ENCODE results near the gene CABP2. TPM values are rescaled to one million over a fixed set of nuclear protein-coding genes. Genes with fewer than 3 reads are reported as not detected.

Gene CABP2
- total and polyA plus RNA-seq, 2 donors (not counting 1 experiment from before 2014, with no cell fraction given), result not detected

DNA sequence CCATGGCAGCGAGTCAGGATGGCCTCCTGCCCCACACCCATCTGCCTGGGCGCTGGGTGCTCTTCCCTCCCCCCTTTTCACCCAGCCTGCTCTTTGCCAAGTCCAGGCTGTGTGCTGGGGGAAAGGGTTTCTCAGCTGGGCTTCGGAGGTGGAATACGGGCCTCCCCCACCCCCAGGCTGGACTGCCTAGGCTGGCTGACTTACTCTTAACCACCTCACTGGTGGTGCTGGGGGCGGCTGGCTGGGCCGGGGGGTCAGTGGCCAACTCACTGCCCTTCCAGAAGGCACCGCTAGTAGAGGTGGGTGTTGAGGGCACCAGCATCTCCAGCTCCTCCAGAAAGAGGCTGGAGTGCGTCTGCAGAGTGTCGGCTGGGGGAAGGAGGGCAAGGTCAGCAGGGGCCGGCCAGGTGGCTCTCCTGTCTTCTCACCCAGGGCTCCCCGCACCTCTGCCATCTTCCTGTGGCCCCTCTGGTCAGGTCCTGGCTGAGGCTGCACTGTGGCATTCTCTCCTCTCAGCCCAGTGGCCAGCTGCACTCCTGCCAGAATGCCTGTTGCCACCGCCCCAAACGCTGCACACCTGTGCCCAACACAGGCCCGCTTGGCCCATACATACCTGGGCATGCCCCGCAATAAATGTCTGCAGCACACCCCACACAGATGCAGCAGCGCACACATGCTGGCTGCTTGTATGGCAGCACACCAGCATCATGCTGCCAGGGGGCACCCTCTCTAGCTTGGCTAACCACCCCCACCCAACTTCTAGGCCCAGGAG is 27.8 kb downstream of the CABP2 start:
- H3K79me2 ChIP-seq (ENCODE audit: control insufficient read depth, insufficient read depth, low read length), result no peaks in the 10 kb centered on the region
- DNase-seq (ENCODE audit: low read depth in 2 of 2), result no peak
- no peak overlapping the region for H3K27ac ChIP-seq (ENCODE audit: insufficient read depth, low read length)
- no peak overlapping the region for H3K9ac ChIP-seq (ENCODE audit: insufficient read depth, low read length)
- TF ChIP-seq, protein P1, sequence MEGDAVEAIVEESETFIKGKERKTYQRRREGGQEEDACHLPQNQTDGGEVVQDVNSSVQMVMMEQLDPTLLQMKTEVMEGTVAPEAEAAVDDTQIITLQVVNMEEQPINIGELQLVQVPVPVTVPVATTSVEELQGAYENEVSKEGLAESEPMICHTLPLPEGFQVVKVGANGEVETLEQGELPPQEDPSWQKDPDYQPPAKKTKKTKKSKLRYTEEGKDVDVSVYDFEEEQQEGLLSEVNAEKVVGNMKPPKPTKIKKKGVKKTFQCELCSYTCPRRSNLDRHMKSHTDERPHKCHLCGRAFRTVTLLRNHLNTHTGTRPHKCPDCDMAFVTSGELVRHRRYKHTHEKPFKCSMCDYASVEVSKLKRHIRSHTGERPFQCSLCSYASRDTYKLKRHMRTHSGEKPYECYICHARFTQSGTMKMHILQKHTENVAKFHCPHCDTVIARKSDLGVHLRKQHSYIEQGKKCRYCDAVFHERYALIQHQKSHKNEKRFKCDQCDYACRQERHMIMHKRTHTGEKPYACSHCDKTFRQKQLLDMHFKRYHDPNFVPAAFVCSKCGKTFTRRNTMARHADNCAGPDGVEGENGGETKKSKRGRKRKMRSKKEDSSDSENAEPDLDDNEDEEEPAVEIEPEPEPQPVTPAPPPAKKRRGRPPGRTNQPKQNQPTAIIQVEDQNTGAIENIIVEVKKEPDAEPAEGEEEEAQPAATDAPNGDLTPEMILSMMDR (conservative IDR thresholded peaks at IDR 0.05 in 1 of 2, IDR thresholded peaks at IDR 0.05 in 1 of 2; ENCODE audit: low read depth in 1 of 2, low read length in 2 of 2), result no peak
- TF ChIP-seq EZH2 (IDR thresholded peaks at IDR 0.05; ENCODE audit: low read length, missing control alignments), result no peak
- H3K9me3 ChIP-seq (ENCODE audit: control insufficient read depth, insufficient read depth, low read depth, low read length), result no peaks in the 10 kb centered on the region
- no peaks in the 10 kb centered on the region for H4K20me1 ChIP-seq (ENCODE audit: control insufficient read depth, extremely low read depth, insufficient read depth, low read length)
- peaks cover 9% of the 10 kb centered on the region for H3K36me3 ChIP-seq (ENCODE audit: control insufficient read depth, insufficient read depth, low read length)
- H3K4me3 ChIP-seq (replicated peaks in 1 of 4; ENCODE audit: control extremely low read depth in 1 of 4, insufficient read depth in 1 of 4, low read depth in 3 of 4, low read length in 4 of 4), result no peak overlapping the region
- no peak overlapping the region for H3K4me2 ChIP-seq (ENCODE audit: extremely low read depth, insufficient read depth, low read length)
- no peaks in the 10 kb centered on the region for H3K27me3 ChIP-seq (ENCODE audit: control insufficient read depth, insufficient read depth, low read length)
- no peaks in the 10 kb centered on the region for H3K4me1 ChIP-seq (ENCODE audit: control insufficient read depth, extremely low read depth, insufficient read depth, low read length)
- no peak overlapping the region for H2AFZ ChIP-seq (ENCODE audit: low read length)

DNA sequence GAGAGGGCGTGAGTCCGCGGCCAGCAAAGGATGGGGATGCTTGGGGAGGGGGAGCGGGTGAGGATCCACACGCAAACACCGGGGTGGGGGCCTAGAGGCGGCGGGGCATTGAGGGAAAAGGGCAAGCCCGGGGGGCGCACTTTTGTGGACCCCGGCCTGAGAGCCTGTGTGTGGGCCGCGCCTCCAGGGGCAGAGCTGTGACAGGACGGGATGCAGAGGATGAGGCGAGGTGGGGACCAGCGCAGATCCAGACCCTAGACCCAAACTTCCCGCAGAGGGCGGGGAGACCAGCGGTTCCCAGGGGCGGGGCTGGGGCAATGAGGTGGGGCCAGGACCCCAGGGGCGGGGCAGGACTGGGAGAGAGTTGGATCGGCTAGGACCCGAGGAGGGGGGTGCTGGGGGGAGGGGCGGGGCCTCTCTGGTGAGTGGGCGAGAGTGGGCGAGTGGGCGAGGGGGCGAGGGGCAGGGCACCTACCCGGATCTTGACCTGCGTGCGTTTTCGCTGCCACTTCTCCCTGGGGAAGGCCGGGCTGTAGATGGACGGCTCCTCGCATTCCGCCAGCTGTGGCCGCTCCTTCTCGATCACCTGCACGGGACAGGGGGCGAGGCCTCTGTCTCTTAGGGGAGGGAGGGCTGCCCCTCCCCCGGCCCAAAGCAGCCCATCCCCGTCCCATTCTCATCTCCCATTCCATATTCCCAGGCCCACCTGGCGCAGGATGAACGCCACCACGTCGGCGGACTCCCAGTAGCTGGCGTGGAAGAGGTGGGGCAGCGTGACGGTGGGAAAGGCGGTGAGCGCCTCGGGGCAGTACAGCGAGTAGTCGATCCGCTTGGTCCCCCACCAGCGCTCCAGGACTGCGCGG is 28.6 kb downstream of the CABP2 start:
- Histone ChIP-seq H2AFZ (ENCODE audit: low read length) (no peak overlapping the region), H3K27ac (ENCODE audit: insufficient read depth, low read length) (no peak overlapping the region), H3K4me1 (ENCODE audit: control insufficient read depth, extremely low read depth, insufficient read depth, low read length) (no peaks in the 10 kb centered on the region), H3K4me2 (ENCODE audit: extremely low read depth, insufficient read depth, low read length) (no peak overlapping the region), H3K27me3 (ENCODE audit: control insufficient read depth, insufficient read depth, low read length) (no peaks in the 10 kb centered on the region), H4K20me1 (ENCODE audit: control insufficient read depth, extremely low read depth, insufficient read depth, low read length) (no peaks in the 10 kb centered on the region), H3K9me3 (ENCODE audit: control insufficient read depth, insufficient read depth, low read depth, low read length) (no peaks in the 10 kb centered on the region), H3K36me3 (ENCODE audit: control insufficient read depth, insufficient read depth, low read length) (peaks cover 9% of the 10 kb centered on the region), H3K4me3 (replicated peaks in 1 of 4; ENCODE audit: control extremely low read depth in 1 of 4, insufficient read depth in 1 of 4, low read depth in 3 of 4, low read length in 4 of 4) (no peak overlapping the region), H3K9ac (ENCODE audit: insufficient read depth, low read length) (no peak overlapping the region), H3K79me2 (ENCODE audit: control insufficient read depth, insufficient read depth, low read length) (no peaks in the 10 kb centered on the region)
- no peak for TF ChIP-seq EZH2 (IDR thresholded peaks at IDR 0.05; ENCODE audit: low read length, missing control alignments)
- TF ChIP-seq, protein P1 (conservative IDR thresholded peaks at IDR 0.05 in 1 of 2, IDR thresholded peaks at IDR 0.05 in 1 of 2; ENCODE audit: low read depth in 1 of 2, low read length in 2 of 2), result no peak
- no peak for DNase-seq (ENCODE audit: low read depth in 2 of 2)

Data from fibroblast of lung (primary cell).